ENCODE measurements around the gene ZNF232.
"Not testable (repeated sequence)": the region's sequence is repeated elsewhere in the genome, so short reads cannot be mapped to it uniquely, and the experiment has no call there.

Gene ZNF232

DNA sequence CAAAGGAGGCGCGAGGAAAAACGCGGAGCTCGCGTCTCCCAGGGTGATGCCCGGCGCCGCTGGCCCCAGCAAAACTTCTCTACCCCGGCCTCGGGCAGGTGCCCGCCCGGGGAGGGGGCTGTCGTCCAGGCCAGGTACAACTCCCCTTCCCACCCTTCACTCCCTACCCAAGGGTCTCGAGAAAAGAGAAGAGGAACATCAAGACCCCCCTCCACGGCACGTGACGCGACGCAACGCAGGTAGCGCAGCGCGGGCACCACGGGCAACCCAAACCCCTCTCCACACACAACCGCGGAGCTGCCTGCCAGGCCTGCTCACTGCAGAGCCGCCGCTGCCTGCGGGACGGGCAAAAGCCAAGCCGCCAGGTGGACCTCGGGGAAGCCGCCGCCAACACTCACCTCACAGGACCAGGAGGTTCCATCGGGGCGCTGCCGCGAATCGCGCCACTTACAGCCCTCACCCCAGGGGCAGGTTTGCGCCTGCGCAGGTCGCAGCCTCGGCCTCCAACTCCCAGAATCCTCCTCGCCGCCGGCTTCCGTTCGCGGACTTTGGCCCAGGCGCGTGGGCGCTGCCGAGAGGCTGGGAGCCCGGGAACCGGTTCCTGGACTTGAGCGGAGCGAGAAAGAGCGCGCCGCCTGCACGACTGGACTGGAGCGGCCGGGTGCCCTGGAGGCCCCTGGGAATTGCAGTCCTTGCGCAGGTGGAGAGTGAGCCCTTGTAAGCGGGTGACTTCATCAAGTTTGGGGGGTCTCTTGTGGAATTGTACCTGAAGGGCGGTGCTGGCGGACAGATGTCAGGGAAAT, at the start of gene ZNF232:
Gene ZNF232, minus strand, starts transcription at position 477 of the 803 bp plus-strand sequence. Its CDS starts 56 bp downstream, at position 421.
- DNase-seq (ENCODE audit: low read depth), result peak; percentile 91

DNA sequence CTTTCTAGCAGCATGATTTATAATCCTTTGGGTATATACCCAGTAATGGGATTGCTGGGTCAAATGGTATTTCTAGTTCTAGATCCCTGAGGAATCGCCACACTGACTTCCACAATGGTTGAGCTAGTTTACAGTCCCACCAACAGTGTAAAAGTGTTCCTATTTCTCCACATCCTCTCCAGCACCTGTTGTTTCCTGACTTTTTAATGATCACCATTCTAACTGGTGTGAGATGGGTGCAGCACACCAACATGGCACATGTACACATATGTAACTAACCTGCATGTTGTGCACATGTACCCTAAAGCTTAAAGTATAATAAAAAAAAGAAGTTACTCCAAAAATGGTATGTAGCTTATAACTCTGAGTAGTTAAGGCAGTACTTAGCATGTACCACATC, 49.0 kb upstream of the ZNF232 start:
- not testable (repeated sequence) for DNase-seq (ENCODE audit: low read depth)

DNA sequence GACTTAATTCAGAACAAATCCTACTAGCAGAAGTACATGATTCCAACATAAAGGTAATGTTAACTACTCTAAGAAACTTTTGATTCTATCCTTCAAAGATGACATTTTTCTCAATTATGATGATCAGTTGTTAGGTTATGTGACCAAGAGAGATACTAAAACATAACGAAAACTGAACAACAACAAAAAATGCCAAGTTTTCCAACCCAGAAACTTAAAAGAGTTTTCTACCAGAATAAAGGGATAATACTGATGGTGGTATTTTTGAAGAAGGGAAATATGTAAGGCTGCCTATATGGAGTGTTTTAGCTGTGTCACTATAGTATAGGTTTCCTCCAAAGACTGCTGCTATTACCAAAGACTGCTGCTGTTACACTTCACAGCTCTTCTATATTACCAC, 34.4 kb upstream of the ZNF232 start:
- DNase-seq (ENCODE audit: low read depth), result not testable (repeated sequence)

DNA sequence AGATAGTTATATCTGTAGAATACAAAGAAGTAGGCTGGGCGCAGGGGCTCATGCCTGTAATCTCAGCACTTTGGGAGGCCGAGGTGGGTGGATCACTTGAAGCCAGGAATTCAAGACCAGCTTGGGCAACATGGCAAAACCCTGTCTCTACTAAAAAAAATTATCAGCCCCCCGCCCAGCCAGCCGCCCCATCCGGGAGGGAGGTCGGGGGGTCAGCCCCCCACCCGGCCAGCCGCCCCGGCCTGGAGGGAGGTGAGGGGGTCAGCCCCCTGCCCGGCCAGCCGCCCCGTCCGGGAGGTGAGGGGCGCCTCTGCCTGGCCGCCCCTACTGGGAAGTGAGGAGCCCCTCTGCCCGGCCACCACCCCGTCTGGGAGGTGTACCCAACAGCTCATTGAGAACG, 31.2 kb upstream of the ZNF232 start:
- not testable (repeated sequence) for DNase-seq (ENCODE audit: low read depth)

DNA sequence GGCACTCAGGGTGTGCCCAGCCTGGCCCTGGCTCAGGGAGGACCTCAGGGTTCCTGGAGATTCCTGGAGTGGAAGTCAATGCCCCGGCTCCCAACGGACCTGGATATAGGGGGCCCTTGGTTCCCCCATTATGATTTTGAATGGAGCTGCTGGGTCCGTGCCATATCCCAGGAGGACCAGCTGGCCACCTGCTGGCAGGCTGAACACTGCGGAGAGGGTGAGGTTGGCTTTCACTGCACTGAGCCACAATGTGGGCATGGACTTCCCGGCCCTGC, 27.7 kb upstream of the ZNF232 start:
- DNase-seq (ENCODE audit: low read depth), result no peak

DNA sequence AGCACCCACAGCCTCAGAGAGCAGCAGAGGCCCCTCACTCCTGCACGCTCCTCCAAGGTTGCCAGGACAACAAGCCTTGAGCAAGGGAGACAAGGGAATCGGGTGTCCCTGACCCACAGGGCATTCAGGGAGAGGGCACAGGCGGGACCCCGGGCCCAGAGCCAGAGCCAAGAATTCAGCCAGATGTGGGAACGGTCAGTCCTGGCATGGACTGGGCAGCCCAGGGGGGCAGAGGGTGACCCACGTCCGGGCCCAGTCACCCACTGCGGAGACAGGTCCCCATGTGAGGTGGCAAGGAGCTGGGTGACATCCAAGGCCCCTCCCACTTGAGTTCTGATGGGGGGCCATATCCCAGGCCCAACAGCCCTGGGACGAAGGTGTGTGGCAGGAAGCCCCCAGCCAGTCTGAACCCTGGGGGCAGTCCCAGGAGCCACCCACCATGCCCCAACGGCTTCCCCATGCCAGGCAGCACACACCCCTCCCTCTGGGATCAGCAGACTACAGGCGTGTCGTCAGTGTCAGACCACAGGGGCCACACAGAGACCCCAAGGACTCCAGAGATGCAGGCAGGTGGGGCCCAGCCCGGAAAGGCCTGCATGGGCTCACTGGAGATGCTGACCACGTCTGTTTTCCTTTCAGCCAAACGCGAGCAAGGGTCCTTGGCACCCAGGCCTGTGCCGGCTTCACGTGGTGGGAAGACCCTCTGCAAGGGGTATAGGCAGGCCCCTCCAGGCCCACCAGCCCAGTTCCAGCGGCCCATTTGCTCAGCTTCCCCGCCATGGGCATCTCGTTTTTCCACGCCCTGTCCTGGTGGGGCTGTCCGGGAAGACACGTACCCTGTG, 27.2 kb upstream of the ZNF232 start:
- no peak for DNase-seq (ENCODE audit: low read depth)

DNA sequence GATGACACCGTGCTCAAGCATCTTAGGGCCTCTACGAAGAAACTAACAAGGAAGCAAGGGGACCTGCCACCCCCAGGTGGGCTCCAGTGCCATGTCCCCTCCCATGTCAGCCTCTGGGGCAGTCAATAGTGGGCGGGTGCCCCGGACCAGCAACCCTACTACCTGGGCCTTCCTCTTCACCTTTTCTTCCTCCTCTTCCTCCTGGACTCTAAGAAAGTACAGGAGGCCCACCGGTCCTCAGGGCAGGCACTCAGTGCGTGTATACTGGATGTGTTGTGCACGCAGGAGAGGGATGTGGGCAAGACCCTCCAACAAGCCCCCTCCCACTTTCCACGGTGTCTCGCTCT, 26.5 kb upstream of the ZNF232 start:
- not testable (repeated sequence) for DNase-seq (ENCODE audit: low read depth)

DNA sequence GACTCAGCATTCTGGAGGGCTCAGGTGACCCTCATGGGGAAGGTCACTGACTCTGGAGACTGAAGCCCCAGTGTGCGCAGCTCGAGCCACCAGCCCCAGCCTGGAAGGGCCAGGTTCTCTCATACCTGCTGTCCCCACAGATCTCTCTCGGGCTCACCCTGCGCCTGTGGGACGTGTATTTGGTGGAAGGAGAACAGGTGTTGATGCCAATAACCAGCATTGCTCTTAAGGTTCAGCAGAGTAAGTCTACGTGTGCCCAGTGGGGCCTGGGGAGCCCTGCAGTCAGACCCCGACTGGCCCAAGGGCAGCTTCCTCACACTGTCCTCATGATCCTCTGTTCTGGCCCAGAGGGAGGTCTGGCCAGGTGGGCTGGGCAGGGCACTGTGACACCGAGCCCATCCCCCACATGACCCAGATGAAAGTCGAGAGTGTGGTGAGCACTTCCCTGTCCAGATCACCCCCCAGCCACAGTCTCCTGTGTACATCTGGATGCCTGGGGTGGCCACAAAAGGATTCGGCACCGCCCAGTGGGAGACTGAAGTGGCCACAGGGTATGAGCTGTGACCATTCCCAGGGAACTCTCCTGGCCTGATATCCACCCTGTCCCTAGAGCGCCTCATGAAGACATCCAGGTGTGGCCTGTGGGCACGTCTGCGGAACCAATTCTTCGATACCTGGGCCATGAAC, 26.0 kb upstream of the ZNF232 start:
- DNase-seq (ENCODE audit: low read depth), result not testable (repeated sequence)

DNA sequence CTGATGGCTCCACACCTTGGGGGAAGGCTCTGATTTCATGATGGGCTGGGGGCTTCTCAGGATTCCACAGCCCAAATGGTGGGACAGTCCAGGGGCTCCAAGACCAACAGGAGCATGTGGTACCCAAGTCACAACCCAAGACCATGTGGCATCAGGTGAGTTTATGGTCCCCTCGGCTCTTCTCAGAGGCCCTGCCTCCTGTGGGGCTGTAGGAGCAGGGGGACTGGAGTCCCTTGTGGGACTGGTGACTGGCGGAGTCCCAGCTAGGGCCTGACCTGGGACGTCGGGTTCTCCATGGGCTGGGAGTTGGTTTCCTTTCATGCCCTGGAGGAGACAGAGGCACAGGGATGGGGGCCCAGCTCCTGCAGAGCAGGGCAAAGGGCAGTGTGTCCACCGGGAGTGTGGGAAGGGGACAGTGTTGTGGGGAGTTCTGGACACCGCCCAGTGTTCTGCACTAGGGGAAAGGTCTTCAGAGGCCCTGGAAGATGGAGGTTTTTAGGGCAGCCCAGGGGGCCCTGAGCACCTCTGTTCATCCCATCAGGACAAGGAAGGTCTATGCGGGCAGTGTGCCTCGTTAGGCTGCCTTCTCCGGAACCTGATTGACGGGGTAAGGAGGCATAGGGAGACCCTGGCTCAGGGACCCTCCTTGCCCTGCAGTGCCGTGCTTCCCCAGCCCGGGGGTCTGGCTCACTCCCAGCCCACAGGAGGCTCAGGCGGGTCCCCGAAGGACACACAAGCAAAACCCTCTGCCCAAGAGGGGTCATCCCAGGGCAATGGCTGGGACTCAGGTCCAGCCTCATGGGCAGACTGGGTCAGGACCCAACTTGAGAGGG, 25.1 kb upstream of the ZNF232 start:
- DNase-seq (ENCODE audit: low read depth), result not testable (repeated sequence)

DNA sequence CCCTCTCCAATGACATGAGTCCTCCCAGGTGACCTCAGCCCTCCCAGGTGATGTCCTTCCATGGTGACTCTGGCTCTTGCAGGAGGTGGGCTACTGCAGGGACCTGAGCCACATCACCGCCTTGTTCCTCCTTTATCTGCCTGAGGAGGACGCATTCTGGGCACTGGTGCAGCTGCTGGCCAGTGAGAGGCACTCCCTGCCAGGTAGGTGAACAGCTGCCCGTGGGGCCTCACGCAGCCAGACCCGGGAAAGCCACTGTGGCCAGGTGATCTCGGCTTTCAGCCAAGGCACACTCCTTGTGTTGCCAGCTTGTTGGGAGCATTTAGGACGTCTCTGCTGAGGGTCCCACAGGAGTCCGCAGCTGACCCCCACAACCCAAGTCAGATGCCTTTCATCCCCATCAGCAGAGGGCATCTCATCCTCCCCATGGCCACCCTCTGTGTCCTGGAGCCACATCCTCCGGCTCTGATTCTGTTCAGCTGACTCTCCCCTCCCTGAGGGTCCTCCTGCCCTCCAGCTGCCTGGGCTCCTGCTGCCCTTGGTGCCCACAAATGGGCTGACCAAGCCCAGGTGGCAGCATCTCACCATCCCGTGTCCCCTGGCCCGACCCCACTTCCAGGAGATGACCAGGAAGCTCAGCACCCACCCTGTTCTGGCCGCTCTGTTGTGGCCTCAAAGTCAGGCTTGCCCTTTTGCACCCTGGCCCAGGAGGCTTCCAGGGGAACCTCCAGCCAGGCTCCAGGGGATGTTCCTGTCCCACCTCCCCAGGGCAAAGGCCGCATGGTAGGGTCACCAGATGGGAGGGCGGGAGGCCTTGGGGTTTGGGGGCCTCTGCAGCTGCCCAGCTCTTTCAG, 24.3 kb upstream of the ZNF232 start:
- DNase-seq (ENCODE audit: low read depth), result no peak

DNA sequence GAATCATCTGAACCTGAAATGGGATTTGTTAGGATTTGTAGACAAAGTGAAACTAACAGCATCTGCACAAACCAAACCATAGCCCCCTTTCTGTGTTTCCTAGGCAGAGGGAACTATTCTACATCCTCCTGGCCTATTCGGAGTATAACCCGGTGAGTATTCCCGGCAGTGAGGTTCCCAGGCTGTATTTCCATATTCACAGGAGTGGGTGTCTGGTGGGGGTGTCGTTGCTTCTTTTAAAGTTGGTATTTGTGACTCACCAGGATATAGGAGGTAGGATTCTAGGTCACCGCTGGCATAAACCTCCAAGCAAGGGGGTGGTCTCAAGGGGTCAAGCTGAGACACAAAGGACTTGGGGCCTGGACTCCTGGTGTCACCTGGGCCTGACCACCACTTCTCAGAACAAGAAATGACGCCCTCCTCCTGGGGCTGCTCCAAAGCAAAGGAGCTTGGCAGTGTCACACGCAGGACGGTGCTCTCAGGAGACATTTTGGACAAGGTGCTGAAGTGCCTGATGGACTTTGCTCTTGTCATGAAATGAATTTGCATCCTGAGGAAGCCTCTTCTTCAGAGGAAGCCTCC, 23.5 kb upstream of the ZNF232 start:
- peak; percentile 25 for DNase-seq (ENCODE audit: low read depth)

DNA sequence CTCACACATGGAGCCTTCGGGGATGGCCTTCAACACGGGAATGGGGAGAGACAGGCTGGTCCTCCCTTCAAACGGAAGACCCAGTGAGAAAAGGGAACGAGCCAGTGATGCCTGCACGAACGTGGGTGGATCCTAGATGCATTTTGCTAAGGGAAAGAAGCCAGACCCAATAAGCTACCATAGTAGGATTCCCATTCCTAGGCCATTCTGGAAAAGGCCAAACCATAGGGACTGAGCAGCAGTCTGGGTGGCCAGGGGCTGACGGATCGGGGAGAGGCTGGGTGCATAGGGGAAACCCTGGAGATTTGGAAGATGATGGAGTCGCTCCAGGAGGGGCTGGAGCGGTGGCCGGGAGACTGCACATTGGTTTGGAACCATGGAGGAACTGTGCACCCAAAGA, 22.9 kb upstream of the ZNF232 start:
- not testable (repeated sequence) for DNase-seq (ENCODE audit: low read depth)

DNA sequence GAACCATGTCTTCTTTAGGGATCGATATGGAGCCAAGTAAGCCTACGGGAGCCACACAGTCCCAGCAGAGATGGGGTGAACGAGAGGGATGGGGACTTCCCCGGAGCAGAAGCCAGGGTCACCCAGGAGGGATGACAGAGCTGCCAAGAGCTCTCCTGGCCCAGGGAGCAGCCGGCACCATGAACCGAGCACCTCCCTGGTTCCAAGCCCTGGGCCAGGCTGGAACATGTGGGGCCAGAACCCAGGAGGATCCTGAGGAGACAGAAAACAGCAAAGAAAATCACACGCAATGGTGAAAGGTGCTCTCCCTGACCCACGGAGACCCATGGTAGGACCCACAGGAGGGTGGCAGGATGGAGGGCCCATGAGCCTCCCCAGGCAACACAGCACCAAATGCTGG, 22.3 kb upstream of the ZNF232 start:
- DNase-seq (ENCODE audit: low read depth), result not testable (repeated sequence)

DNA sequence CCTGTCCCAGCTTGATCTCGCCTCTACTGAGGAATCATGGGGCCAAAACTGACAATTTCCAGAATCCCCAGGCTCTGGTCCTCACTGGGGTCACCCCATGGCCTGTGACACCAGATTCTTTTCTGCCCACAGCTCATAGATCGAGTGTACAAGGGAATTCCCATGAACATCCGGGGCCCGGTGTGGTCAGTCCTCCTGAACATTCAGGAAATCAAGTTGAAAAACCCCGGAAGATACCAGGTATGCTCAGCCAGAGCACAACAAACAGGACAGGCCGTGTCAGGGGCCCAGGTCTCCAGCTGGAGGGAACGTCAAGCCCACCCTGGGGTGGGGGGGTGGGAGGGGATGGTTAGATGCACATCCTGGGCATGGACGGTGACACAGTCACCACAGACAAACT, 21.6 kb upstream of the ZNF232 start:
- DNase-seq (ENCODE audit: low read depth), result no peak

DNA sequence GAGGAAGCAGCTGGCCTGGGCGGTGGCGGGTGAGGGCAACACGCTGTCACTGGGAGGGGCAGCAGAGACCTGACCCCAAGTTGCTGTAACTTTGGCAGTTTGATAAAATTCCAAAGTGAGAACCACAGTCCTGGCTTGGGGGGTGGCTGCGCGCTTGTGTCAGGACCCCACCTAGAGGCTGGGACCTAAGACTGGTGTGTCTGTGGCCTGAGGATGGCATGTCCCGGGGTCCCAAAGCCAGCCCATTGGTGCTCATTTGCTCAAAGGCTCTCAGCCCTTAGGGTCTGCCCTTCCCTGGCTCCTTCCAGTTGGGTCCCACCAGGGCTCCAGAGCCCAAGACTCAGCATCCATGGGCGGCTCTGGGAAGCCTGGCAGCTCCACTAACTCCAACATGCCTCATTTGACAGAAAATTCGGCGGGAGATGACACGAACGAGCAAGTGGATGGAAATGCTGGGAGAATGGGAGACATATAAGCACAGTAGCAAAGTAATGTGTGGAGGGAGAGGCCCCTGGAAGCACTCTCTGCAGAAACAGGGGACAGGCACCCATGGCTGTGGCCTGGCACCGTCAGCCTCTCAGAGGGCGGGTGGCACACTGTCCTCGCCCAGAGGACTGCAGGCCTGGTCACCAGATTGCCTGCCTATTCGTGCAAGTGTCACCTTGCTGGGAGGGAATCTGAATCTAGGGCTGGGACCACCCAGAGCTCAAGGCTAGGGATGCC, 21.0 kb upstream of the ZNF232 start:
- DNase-seq (ENCODE audit: low read depth), result not testable (repeated sequence)

DNA sequence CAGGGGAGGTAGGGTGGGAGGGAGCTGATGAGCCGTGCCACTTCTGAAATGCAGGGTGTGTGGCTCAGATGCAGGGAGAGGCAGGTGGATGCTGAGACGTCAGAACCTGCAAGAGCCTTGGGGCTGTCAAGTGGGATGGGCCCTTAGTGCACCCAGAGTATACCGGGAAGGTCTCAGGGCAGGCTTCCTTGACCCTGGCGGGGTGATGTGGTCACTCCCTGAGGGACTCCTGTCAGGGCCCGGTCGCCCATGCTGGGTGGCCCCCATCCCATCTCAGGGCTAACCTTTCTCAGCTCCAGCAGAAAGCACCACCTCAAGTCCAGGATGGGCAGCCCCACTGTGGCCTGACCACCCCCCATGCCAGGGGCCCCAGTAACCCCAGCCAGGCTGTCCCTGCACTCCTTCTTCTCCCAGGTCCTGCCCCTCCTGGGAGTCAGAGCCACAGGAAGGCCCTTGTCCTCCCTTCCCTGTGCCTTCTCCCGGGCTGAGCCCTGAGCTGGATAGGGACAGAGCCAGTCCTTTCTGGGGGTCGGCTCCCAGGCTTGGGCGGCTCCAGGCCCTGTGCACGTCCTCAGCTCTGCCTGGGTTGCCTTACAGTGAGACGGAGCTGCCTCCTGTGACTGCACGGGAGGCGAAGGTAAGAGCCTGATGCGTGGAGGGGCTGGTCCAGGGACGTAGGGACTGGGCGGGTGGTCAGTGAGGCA, 20.3 kb upstream of the ZNF232 start:
- not testable (repeated sequence) for DNase-seq (ENCODE audit: low read depth)

DNA sequence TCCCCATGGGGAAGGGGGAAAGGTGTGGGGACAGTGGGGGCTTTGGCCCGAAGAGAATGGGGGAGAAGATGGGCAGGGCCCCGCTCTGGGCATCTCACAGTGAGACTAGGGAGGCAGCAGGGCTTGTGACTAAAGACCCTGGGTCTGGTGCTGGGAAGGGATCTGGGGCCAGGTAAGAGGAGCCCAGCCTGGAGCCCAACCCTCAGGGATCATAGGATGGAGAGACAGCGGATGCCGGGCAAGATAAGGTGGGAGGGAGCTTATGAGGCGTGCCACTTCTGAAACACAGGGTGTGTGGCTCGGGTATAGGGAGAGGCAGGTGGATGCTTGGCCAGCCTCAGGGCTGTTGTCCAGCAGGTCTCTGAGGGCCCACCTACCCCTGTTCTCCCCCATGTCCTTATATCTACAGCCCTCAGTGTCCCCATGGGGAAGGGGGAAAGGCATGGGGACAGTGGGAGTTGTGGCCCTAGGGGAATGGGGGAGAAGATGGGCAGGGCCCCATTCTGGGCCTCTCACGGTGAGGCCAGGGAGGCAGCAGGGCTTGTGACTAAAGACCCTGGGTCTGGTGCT, 19.6 kb upstream of the ZNF232 start:
- no peak for DNase-seq (ENCODE audit: low read depth)

DNA sequence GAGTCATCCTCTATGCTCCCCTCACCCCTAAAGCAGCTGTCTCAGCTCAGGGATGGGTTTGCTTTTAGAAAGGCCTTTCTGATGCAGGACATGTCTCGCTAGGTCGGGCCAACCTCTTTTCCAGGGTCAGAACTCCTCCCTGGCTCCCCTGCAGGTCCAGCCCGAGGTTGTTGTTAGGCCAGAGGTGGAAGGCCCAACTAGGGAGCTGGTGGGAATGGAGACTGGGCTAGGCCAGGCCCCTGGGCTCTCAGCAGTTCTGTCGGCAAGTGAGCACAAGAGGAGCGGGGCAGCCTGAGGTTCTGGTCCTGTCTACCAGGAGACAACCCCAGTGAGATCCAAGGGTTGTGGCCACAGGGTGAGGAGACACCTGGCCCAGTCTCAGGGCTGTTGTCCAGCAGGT, 19.0 kb upstream of the ZNF232 start:
- not testable (repeated sequence) for DNase-seq (ENCODE audit: low read depth)

DNA sequence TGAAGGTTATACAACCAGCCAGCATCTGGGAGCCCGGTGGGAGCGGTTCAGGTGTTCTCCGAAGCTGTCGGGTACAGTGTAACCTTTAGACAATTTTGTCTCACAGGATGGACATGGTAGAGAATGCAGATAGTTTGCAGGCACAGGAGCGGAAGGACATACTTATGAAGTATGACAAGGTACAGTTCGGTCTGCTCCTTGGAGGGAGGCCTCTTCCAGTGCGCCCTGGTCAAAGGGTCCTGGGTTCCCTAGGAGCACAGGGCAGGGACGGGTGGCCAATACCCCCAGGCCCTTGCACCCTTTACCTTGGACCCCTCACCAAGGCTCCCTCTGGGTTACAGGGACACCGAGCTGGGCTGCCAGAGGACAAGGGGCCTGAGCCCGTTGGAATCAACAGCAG, 18.6 kb upstream of the ZNF232 start:
- DNase-seq (ENCODE audit: low read depth), result not testable (repeated sequence)

Measured in iris pigment epithelial cell (primary cell).